Smooth muscle cell (in vitro differentiated cells): Measurements from ENCODE around the gene CACNA1A. TPM values are rescaled to one million over a fixed set of nuclear protein-coding genes. Genes with fewer than 3 reads are reported as not detected.

Experiments used
- DNase-seq: peaks from one replicate; lab custom pipeline; 2025; ENCODE audit not compliant: unreplicated experiment; lab: John Stamatoyannopoulos, UW
- H2AFZ ChIP-seq: fragments of 200-600 bp; sonication (generic); 2 replicates; pipeline ENCODE4 v1.6.0; 2016; ENCODE audit warnings: antibody characterized with exemption, low read depth, mild to moderate bottlenecking
- H3F3A ChIP-seq: fragments of 200-600 bp; sonication (generic); 2 replicates; pipeline ENCODE4 v1.6.0; 2017; ENCODE audit warnings: antibody characterized with exemption, low read depth
- H3K27ac ChIP-seq: fragments of 200-600 bp; sonication (generic); 2 replicates; pipeline ENCODE4 v1.5.1; 2016; ENCODE audit warnings: low read depth, mild to moderate bottlenecking
- H3K27me3 ChIP-seq: fragments of 200-600 bp; sonication (generic); 2 replicates; pipeline ENCODE4 v1.6.1; 2016; ENCODE audit warnings: low read depth, mild to moderate bottlenecking
- H3K36me3 ChIP-seq: fragments of 200-600 bp; sonication (generic); 2 replicates; pipeline ENCODE4 v1.5.1; 2016; ENCODE audit warnings: low read depth
- H3K4me1 ChIP-seq: fragments of 200-600 bp; sonication (generic); 2 replicates; pipeline ENCODE4 v1.5.1; 2016; ENCODE audit warnings: low read depth
- H3K4me2 ChIP-seq: fragments of 200-600 bp; sonication (generic); 2 replicates; pipeline ENCODE4 v1.6.0; 2016; ENCODE audit warnings: mild to moderate bottlenecking
- H3K4me3 ChIP-seq: fragments of 200-600 bp; sonication (generic); 2 replicates; pipeline ENCODE4 v1.5.1; 2016; ENCODE audit warnings: mild to moderate bottlenecking
- H3K79me2 ChIP-seq: fragments of 200-600 bp; sonication (generic); 2 replicates; pipeline ENCODE4 v1.6.0; 2016; ENCODE audit warnings: low read depth, mild to moderate bottlenecking
- H3K9ac ChIP-seq: fragments of 200-600 bp; sonication (generic); 2 replicates; pipeline ENCODE4 v1.6.0; 2016; ENCODE audit warnings: low read depth
- H3K9me3 ChIP-seq: fragments of 200-600 bp; sonication (generic); replicated peaks from 2 replicates; pipeline ENCODE4 v1.5.1; 2016; ENCODE audit warnings: low read depth
- H4K20me1 ChIP-seq: fragments of 200-600 bp; sonication (generic); 2 replicates; pipeline ENCODE4 v1.6.0; 2016; ENCODE audit warnings: low read depth
- CTCF ChIP-seq: fragments of 200-600 bp; sonication (generic); IDR thresholded peaks from 2 replicates; pipeline ENCODE4 v1.5.1; 2017; ENCODE audit warnings: borderline replicate concordance, mild to moderate bottlenecking, antibody characterized with exemption; ENCODE audit not compliant: insufficient read depth, poor library complexity, severe bottlenecking
- WGBS: methylation state at CpG from one replicate; pipeline ENCODE4 v1.1.7; 2016; ENCODE audit warnings: low lambda C conversion rate; 5-methylcytosine and 5-hydroxymethylcytosine counted together
- polyA plus RNA-seq: library from polyadenylated mRNA; unstranded; fragments of >200 nt; fragmentation: Nextera tagmentation; extraction: Ambion mirVana; gene quantifications from 2 replicates; pipeline ENCODE4 v1.2.1, GENCODE V29; 2016
- total RNA-seq: library from RNA; depleted of rRNA; stranded (reverse); fragments of >200 nt; gene quantifications from 2 replicates; pipeline ENCODE4 v1.2.3, GENCODE V29; 2014

CACNA1A gene
- total and polyA plus RNA-seq, 2 experiments from 2014 or later = 1.3 to 3.0 TPM

- H3K4me3 ChIP-seq = no peak overlapping the region
- H4K20me1 ChIP-seq = no peaks in the 10 kb centered on the region
- no peak for DNase-seq
- H3K4me1 ChIP-seq = no peaks in the 10 kb centered on the region
- H3K27me3 ChIP-seq = no peaks in the 10 kb centered on the region
- no peaks in the 10 kb centered on the region for H3F3A ChIP-seq
- no peak overlapping the region for H3K27ac ChIP-seq
- no peaks in the 10 kb centered on the region for H3K79me2 ChIP-seq
- WGBS = 81% methylated on average over 5 of the region's 5 CpGs
- H2AFZ ChIP-seq = no peak overlapping the region
- no peak overlapping the region for H3K4me2 ChIP-seq
- H3K9ac ChIP-seq = no peak overlapping the region
- no peaks in the 10 kb centered on the region for H3K36me3 ChIP-seq
- no peak for TF ChIP-seq CTCF
- H3K9me3 ChIP-seq = no peaks in the 10 kb centered on the region
Measured at GRCh38 chr19:13294812-13295567, 211.3 kb downstream of the CACNA1A start.

- no peaks in the 10 kb centered on the region for H3K27me3 ChIP-seq
- no peaks in the 10 kb centered on the region for H4K20me1 ChIP-seq
- H2AFZ ChIP-seq = no peak overlapping the region
- no peak overlapping the region for H3K4me3 ChIP-seq
- H3K27ac ChIP-seq = no peak overlapping the region
- no peak for DNase-seq
- no peak overlapping the region for H3K4me2 ChIP-seq
- no peaks in the 10 kb centered on the region for H3K79me2 ChIP-seq
- H3K4me1 ChIP-seq = no peaks in the 10 kb centered on the region
- TF ChIP-seq CTCF = no peak
- no peak overlapping the region for H3K9ac ChIP-seq
- 97% methylated on average over 3 of the region's 3 CpGs for WGBS
- H3K36me3 ChIP-seq = no peaks in the 10 kb centered on the region
- no peaks in the 10 kb centered on the region for H3K9me3 ChIP-seq
- H3F3A ChIP-seq = no peaks in the 10 kb centered on the region
Measured at GRCh38 chr19:13291913-13292312, 214.4 kb downstream of the CACNA1A start.

- H3K9ac ChIP-seq = no peak overlapping the region
- H3K4me3 ChIP-seq = no peak overlapping the region
- no peaks in the 10 kb centered on the region for H3K9me3 ChIP-seq
- no peaks in the 10 kb centered on the region for H3F3A ChIP-seq
- 97% methylated on average over 4 of the region's 4 CpGs for WGBS
- no peaks in the 10 kb centered on the region for H4K20me1 ChIP-seq
- no peak overlapping the region for H3K27ac ChIP-seq
- H3K4me1 ChIP-seq = no peaks in the 10 kb centered on the region
- H3K36me3 ChIP-seq = no peaks in the 10 kb centered on the region
- H3K79me2 ChIP-seq = no peaks in the 10 kb centered on the region
- DNase-seq = no peak
- no peak overlapping the region for H3K4me2 ChIP-seq
- H2AFZ ChIP-seq = no peak overlapping the region
- no peaks in the 10 kb centered on the region for H3K27me3 ChIP-seq
- no peak for TF ChIP-seq CTCF
Measured at GRCh38 chr19:13290741-13291140, 215.5 kb downstream of the CACNA1A start.

GRCh38 chr19:13289295-13289694 lies 217.0 kb downstream of the CACNA1A start:
- no peak overlapping the region for H3K9ac ChIP-seq
- H3K79me2 ChIP-seq = no peaks in the 10 kb centered on the region
- no peaks in the 10 kb centered on the region for H3K4me1 ChIP-seq
- no peaks in the 10 kb centered on the region for H3F3A ChIP-seq
- no peak overlapping the region for H3K4me2 ChIP-seq
- no peaks in the 10 kb centered on the region for H3K9me3 ChIP-seq
- H3K27ac ChIP-seq = no peak overlapping the region
- no peak overlapping the region for H3K4me3 ChIP-seq
- H4K20me1 ChIP-seq = no peaks in the 10 kb centered on the region
- 85% methylated on average over 4 of the region's 4 CpGs for WGBS
- no peak for DNase-seq
- no peaks in the 10 kb centered on the region for H3K36me3 ChIP-seq
- H2AFZ ChIP-seq = no peak overlapping the region
- H3K27me3 ChIP-seq = no peaks in the 10 kb centered on the region
- no peak for TF ChIP-seq CTCF
